ENCODE results near the gene ZBTB44.
A peak's percentile ranks its signal among the peaks of the same experiment; 100 is the strongest.

The ZBTB44 gene

GRCh38 chr11:130323452-130324450, 9.0 kb upstream of the ZBTB44 start:
- CTCF ChIA-PET = no interaction called here
- peaks cover 1% of the 10 kb centered on the region for H3K36me3 Mint-ChIP-seq
- no peak overlapping the region for H3K27ac Mint-ChIP-seq
- H3K9me3 Mint-ChIP-seq = peaks cover 11% of the 10 kb centered on the region
- peaks cover 4% of the 10 kb centered on the region for H3K27me3 Mint-ChIP-seq
- DNase-seq = no peak
- H3K4me3 Mint-ChIP-seq = no peak overlapping the region
- no peaks in the 10 kb centered on the region for H3K4me1 Mint-ChIP-seq

GRCh38 chr11:130322126-130322525, 7.4 kb upstream of the ZBTB44 start:
- H3K9me3 Mint-ChIP-seq = peaks cover 9% of the 10 kb centered on the region
- H3K4me3 Mint-ChIP-seq = no peak overlapping the region
- H3K36me3 Mint-ChIP-seq = peaks cover 1% of the 10 kb centered on the region
- DNase-seq = no peak
- peaks cover 6% of the 10 kb centered on the region for H3K27me3 Mint-ChIP-seq
- no peak overlapping the region for H3K27ac Mint-ChIP-seq
- H3K4me1 Mint-ChIP-seq = no peaks in the 10 kb centered on the region
- CTCF ChIA-PET = no interaction called here

- peaks cover 9% of the 10 kb centered on the region for H3K9me3 Mint-ChIP-seq
- H3K27ac Mint-ChIP-seq = no peak overlapping the region
- H3K27me3 Mint-ChIP-seq = peaks cover 4% of the 10 kb centered on the region
- H3K4me1 Mint-ChIP-seq = peaks cover 18% of the 10 kb centered on the region
- CTCF ChIA-PET = interaction anchor here (1.0 to 1.5 kb wide), 2 partner anchors 19 to 94 kb away, joined by 3 read pairs; no protein-coding TSS in a partner anchor
- no peak for DNase-seq
- H3K36me3 Mint-ChIP-seq = peaks cover under 1% of the 10 kb centered on the region
- H3K4me3 Mint-ChIP-seq = no peak overlapping the region
Observed at GRCh38 chr11:130318031-130318673, 3.4 kb upstream of the ZBTB44 start.

- Mint-ChIP-seq H3K9me3 (no peaks in the 10 kb centered on the region), H3K27ac (peak overlapping the region; percentile 98), H3K4me1 (peaks cover 37% of the 10 kb centered on the region), H3K4me3 (peak overlapping the region; percentile 84), H3K27me3 (peaks cover 4% of the 10 kb centered on the region), H3K36me3 (peaks cover 2% of the 10 kb centered on the region)
- CTCF ChIA-PET = no interaction called here
- peak; percentile 69 for DNase-seq
Observed at GRCh38 chr11:130315354-130315970, 745 bp upstream of the ZBTB44 start.

DNA sequence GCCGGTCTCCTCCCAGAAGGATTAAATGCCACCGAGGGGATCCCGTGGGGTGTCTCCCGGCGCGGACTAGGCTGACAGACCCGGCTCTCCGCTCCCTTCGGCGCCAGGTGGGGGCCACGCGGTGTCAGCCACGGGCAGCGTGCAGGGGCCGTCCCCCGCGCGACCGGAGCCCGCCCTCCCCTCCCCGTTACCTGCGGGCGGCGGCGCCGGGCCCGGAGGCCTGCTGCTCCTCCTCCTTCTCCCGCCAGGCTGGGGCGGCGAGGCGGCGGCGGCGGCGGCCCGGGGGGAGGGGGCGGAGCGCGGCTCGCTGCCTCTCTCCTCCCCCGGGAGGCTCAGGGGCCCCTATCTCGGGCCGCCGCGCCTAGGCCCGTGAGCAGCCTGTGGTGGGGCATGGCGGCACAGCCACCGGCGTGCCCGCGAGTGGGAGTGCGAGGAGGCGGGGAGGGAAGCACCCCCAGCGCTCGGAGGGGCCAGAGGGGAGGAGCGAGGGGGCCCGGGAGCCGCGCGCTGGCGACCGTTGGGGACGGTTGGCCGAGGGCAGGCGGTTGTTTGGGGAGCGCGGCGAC, 450 bp downstream of the ZBTB44 start:
- DNase-seq = peak; percentile 75
- H3K36me3 Mint-ChIP-seq = peaks cover 4% of the 10 kb centered on the region
- no peaks in the 10 kb centered on the region for H3K9me3 Mint-ChIP-seq
- peak overlapping the region; percentile 84 for H3K4me3 Mint-ChIP-seq
- H3K27ac Mint-ChIP-seq = peak overlapping the region; percentile 98
- H3K27me3 Mint-ChIP-seq = peaks cover 4% of the 10 kb centered on the region
- peaks cover 41% of the 10 kb centered on the region for H3K4me1 Mint-ChIP-seq
- CTCF ChIA-PET = no interaction called here

GRCh38 chr11:130313383-130314183, 1.1 kb downstream of the ZBTB44 start:
- H3K4me3 Mint-ChIP-seq = peak overlapping the region; percentile 84
- peaks cover 4% of the 10 kb centered on the region for H3K27me3 Mint-ChIP-seq
- H3K36me3 Mint-ChIP-seq = peaks cover 6% of the 10 kb centered on the region
- H3K9me3 Mint-ChIP-seq = no peaks in the 10 kb centered on the region
- H3K27ac Mint-ChIP-seq = peak overlapping the region; percentile 92
- H3K4me1 Mint-ChIP-seq = peaks cover 46% of the 10 kb centered on the region
- CTCF ChIA-PET = no interaction called here
- DNase-seq = no peak

GRCh38 chr11:130312046-130312445, 2.7 kb downstream of the ZBTB44 start:
- Mint-ChIP-seq H3K4me3 (peak overlapping the region; percentile 84), H3K9me3 (no peaks in the 10 kb centered on the region), H3K36me3 (peaks cover 12% of the 10 kb centered on the region), H3K4me1 (peaks cover 46% of the 10 kb centered on the region), H3K27me3 (peaks cover 2% of the 10 kb centered on the region), H3K27ac (no peak overlapping the region)
- no peak for DNase-seq
- CTCF ChIA-PET = no interaction called here

DNA sequence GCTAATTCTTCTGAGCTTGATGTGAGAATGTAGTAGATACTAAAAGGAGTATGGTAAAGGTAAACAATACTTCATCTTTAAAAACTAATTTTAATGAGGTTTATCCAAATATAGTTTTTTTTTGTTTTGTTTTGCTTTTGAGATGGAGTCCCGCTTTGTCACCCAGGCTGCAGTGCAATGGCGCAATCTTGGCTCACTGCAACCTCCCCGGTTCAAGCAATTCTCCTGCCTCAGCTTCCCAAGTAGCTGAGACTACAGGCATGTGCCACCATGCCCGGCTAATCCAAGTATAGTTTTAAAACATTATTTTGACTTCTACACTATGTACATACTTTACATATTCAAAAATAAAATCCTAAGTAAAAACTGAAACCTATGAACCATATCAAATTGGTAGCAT, 4.1 kb downstream of the ZBTB44 start:
- H3K4me1 Mint-ChIP-seq = peaks cover 43% of the 10 kb centered on the region
- H3K4me3 Mint-ChIP-seq = no peak overlapping the region
- H3K27me3 Mint-ChIP-seq = no peaks in the 10 kb centered on the region
- peaks cover 5% of the 10 kb centered on the region for H3K9me3 Mint-ChIP-seq
- DNase-seq = no peak
- H3K27ac Mint-ChIP-seq = no peak overlapping the region
- H3K36me3 Mint-ChIP-seq = peaks cover 20% of the 10 kb centered on the region
- CTCF ChIA-PET = interaction anchor here (0.8 kb wide), 1 partner anchor 50 kb away, joined by 3 read pairs; no protein-coding TSS in a partner anchor

GRCh38 chr11:130308886-130309285, 5.8 kb downstream of the ZBTB44 start:
- H3K4me3 Mint-ChIP-seq = no peak overlapping the region
- CTCF ChIA-PET = no interaction called here
- no peak for DNase-seq
- H3K27ac Mint-ChIP-seq = no peak overlapping the region
- no peaks in the 10 kb centered on the region for H3K27me3 Mint-ChIP-seq
- peaks cover 15% of the 10 kb centered on the region for H3K9me3 Mint-ChIP-seq
- H3K36me3 Mint-ChIP-seq = peaks cover 29% of the 10 kb centered on the region
- peaks cover 52% of the 10 kb centered on the region for H3K4me1 Mint-ChIP-seq

DNA sequence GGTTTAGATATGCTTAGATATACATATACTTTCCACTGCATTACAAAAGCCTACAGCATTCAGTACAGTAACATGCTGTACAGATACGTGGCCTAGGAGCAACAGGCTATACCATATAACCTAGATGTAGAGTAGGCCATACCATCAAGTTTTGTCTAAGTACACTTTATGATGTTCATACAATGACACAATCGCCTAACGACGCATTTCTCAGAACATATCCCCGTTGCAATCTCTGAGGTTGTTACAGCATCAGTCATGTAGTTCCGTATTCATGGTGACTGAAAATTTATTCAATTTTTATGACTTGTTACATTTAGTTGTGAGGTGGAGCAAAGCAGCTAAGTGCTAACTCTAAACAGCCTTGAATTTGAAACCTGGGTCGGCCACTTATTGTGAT, 6.7 kb downstream of the ZBTB44 start:
- Mint-ChIP-seq H3K27me3 (no peaks in the 10 kb centered on the region), H3K27ac (no peak overlapping the region), H3K36me3 (peaks cover 29% of the 10 kb centered on the region), H3K9me3 (peaks cover 15% of the 10 kb centered on the region), H3K4me3 (no peak overlapping the region), H3K4me1 (peaks cover 52% of the 10 kb centered on the region)
- CTCF ChIA-PET = no interaction called here
- DNase-seq = no peak

DNA sequence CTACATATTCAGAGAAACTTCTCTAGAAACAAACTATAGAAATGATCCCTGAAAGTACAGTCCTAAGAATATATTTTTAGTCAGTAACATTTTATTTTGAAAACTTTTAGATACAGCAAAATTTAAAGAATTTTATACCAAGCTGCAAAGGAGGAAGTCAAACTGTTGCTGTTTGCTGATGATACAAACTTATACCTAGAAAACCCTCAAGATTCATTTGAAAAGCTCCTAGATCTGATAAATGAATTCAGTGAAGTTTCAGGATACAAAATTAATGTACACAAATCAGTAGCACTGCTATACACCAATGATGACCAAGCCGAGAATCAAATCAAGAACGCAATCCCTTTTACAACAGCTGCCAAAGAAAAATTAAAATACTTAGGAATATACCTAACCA, 10.1 kb downstream of the ZBTB44 start:
- Mint-ChIP-seq H3K36me3 (peaks cover 49% of the 10 kb centered on the region), H3K4me1 (peaks cover 48% of the 10 kb centered on the region), H3K9me3 (peaks cover 17% of the 10 kb centered on the region), H3K27ac (peak overlapping the region; percentile 73), H3K4me3 (no peak overlapping the region), H3K27me3 (no peaks in the 10 kb centered on the region)
- DNase-seq = no peak
- CTCF ChIA-PET = no interaction called here

DNA sequence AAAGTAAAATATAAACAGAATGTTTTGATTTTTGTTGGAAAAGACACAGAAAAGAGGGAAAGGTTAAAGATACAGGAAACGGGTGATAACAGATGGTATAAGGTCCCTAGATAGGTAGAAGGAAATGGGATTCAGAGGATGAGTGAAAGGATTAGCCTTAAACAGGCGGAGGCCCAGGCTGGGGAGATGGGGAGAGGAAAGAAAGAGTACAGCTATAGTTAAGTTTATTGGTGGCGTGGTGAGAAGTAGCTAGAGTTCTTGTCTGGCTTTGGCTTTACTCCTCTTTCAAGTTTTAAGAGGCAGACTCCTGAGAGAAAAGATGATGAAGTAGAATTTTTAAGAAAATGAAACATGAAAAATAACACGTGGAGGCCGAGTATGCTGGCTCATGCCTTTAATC, 13.7 kb downstream of the ZBTB44 start:
- Mint-ChIP-seq H3K27me3 (no peaks in the 10 kb centered on the region), H3K4me1 (peaks cover 39% of the 10 kb centered on the region), H3K9me3 (peaks cover 12% of the 10 kb centered on the region), H3K27ac (no peak overlapping the region), H3K4me3 (no peak overlapping the region), H3K36me3 (peaks cover 39% of the 10 kb centered on the region)
- DNase-seq = no peak
- CTCF ChIA-PET = interaction anchor here (0.7 kb wide), 1 partner anchor 77 kb away, joined by 3 read pairs; no protein-coding TSS in a partner anchor

DNA sequence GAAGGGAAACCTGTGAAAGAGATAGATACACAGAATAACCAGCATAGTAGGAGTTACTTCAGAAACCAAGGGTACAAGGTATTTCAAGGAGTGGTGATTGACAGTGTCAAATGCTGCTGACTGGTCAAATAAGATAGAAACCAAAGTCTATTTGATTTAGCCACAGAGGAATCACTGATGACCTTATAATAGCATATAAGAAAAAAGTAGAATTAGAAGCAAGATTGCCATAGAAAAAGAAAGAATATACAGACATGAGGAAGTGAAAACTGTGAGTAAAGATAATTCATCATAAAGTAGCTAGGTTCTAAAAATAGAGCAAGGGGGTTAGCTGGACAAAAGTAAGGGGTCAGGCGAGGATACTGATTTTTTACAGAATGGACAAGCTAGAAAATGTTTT, 14.2 kb downstream of the ZBTB44 start:
- peaks cover 36% of the 10 kb centered on the region for H3K36me3 Mint-ChIP-seq
- no peaks in the 10 kb centered on the region for H3K27me3 Mint-ChIP-seq
- DNase-seq = no peak
- H3K9me3 Mint-ChIP-seq = peaks cover 11% of the 10 kb centered on the region
- CTCF ChIA-PET = interaction anchor here (0.7 kb wide), 1 partner anchor 77 kb away, joined by 3 read pairs; no protein-coding TSS in a partner anchor
- H3K4me1 Mint-ChIP-seq = peaks cover 36% of the 10 kb centered on the region
- no peak overlapping the region for H3K4me3 Mint-ChIP-seq
- no peak overlapping the region for H3K27ac Mint-ChIP-seq
